HepG2 (cell line): Measurements from ENCODE around the gene ACOT8. TPM values are rescaled to one million over a fixed set of nuclear protein-coding genes. Genes with fewer than 3 reads are reported as not detected.

Source experiments
- ATAC-seq: fragments of 200-7000 bp; cut with Tn5 transposase; 3 replicates; pipeline ENCODE4 v1.9.1; 2020; ENCODE audit warnings: mild to moderate bottlenecking, moderate library complexity
- BruUV-seq: library from RNA; stranded (reverse); fragments of 400-500 nt; replicated peaks from 2 replicates; lab custom pipeline; 2021; lab: Mats Ljungman, UMichigan
- CTCF ChIA-PET: fragments of 300-600 bp; formaldehyde crosslinking; extraction: SDS; loops from one replicate; lab custom pipeline; 2021; ENCODE audit warnings: low total read pairs, inconsistent platforms, low intra/inter-chr PET ratio; lab: Yijun Ruan, JAX
- POLR2A ChIA-PET: fragments of 350-600 bp; sonication (Branson Sonifier 250); formaldehyde crosslinking; loops from one replicate; lab custom pipeline; 2020; ENCODE audit warnings: antibody characterized with exemption, inconsistent platforms; lab: Yijun Ruan, JAX
- DNase-seq: peaks from one replicate; pipeline ENCODE4 v3.0.0-alpha.2; 2015; ENCODE audit warnings: low spot score
- FAIRE-seq: peaks from 3 replicates; lab custom pipeline; 2011; peaks lifted over from hg19 to GRCh38; lab: Jason Lieb, UNC
- H2AFZ ChIP-seq: one replicate; pipeline ENCODE4 v1.6.1; 2011; ENCODE audit warnings: low read length, inconsistent platforms
- H3K27ac ChIP-seq: fragments of 300-600 bp; 3 replicates; pipeline ENCODE4 v1.8.0; 2011; ENCODE audit warnings: mixed run types, mild to moderate bottlenecking, mixed read lengths, low read length, inconsistent platforms; ENCODE audit not compliant: insufficient read depth; ENCODE audit errors: extremely low read length
- H3K27me3 ChIP-seq, 2 experiments: fragments of 200-600 bp in 1 of 2; 2 replicates in 1 of 2; 3 replicates in 1 of 2; pipeline versions ENCODE4 v1.6.0 to v1.8.0; 2011; ENCODE audit warnings: low read length in 2 of 2, mild to moderate bottlenecking in 2 of 2, moderate library complexity in 2 of 2, inconsistent platforms in 1 of 2; ENCODE audit not compliant: insufficient read depth in 2 of 2, control insufficient read depth in 1 of 2
- H3K36me3 ChIP-seq, 2 experiments: fragments of 200-600 bp in 1 of 2; replicated peaks in 1 of 2; 2 replicates in 1 of 2; 3 replicates in 1 of 2; pipeline versions ENCODE4 v1.5.1 to v1.8.0; 2011; ENCODE audit warnings: low read length in 2 of 2, inconsistent platforms in 1 of 2; ENCODE audit not compliant: insufficient read depth in 2 of 2, control insufficient read depth in 1 of 2
- H3K4me1 ChIP-seq: 2 replicates; pipeline ENCODE4 v1.5.1; 2012; ENCODE audit warnings: low read length, inconsistent platforms; ENCODE audit not compliant: insufficient read depth
- H3K4me2 ChIP-seq: 2 replicates; pipeline ENCODE4 v1.6.0; 2011; ENCODE audit warnings: low read depth, low read length, inconsistent platforms
- H3K4me3 ChIP-seq, 3 experiments: fragments of 200-600 bp in 1 of 3; sonication (generic), shearing (Covaris generic) in 1 of 3; replicated peaks in 1 of 3; 2 replicates each; pipeline ENCODE4 v1.5.1; 2011 to 2016; ENCODE audit warnings: low read length in 3 of 3, inconsistent platforms in 2 of 3, low read depth in 2 of 3, mild to moderate bottlenecking in 2 of 3, control low read depth in 1 of 3, mixed read lengths in 1 of 3; ENCODE audit not compliant: insufficient read depth in 1 of 3
- H3K79me2 ChIP-seq: one replicate; pipeline ENCODE4 v1.6.1; 2011; ENCODE audit warnings: low read length, inconsistent platforms; ENCODE audit not compliant: insufficient read depth
- H3K9ac ChIP-seq: 2 replicates; pipeline ENCODE4 v1.6.0; 2011; ENCODE audit warnings: mild to moderate bottlenecking, low read depth, low read length, inconsistent platforms; ENCODE audit not compliant: insufficient read depth
- H3K9me3 ChIP-seq: 2 replicates; pipeline ENCODE4 v1.5.1; 2012; ENCODE audit warnings: mild to moderate bottlenecking, low read length
- H4K20me1 ChIP-seq: 2 replicates; pipeline ENCODE4 v1.6.0; 2011; ENCODE audit warnings: inconsistent platforms, mild to moderate bottlenecking, low read length, moderate library complexity; ENCODE audit not compliant: insufficient read depth
- ATF3 ChIP-seq: sonication (generic); formaldehyde crosslinking; IDR thresholded peaks from 2 replicates; pipeline ENCODE4 v1.4.0; 2020; ENCODE audit warnings: missing genetic modification reagents
- BATF2 ChIP-seq: sonication (generic); formaldehyde crosslinking; IDR thresholded peaks from 2 replicates; pipeline ENCODE4 v1.8.0; 2022; ENCODE audit warnings: mild to moderate bottlenecking, missing genetic modification reagents, moderate library complexity
- BRD4 ChIP-seq: sonication (generic); formaldehyde crosslinking; IDR thresholded peaks from 2 replicates; pipeline ENCODE4 v1.4.0; 2020; ENCODE audit warnings: missing genetic modification reagents
- CERS6 ChIP-seq: sonication (generic); formaldehyde crosslinking; IDR thresholded peaks from 2 replicates; pipeline ENCODE4 v1.5.0; 2020; ENCODE audit warnings: missing genetic modification reagents
- HMG20B ChIP-seq: conservative IDR thresholded peaks from 2 replicates; pipeline ENCODE4 v1.6.1; 2016; ENCODE audit warnings: missing genetic modification reagents, missing compliant biosample characterization
- KLF16 ChIP-seq, 2 experiments: sonication (generic) in 1 of 2; formaldehyde crosslinking in 1 of 2; IDR thresholded peaks; 2 replicates each; pipeline versions ENCODE4 v1.6.1 to v1.8.0; 2016 to 2023; ENCODE audit warnings: missing genetic modification reagents in 2 of 2, missing compliant biosample characterization in 1 of 2
- MTF2 ChIP-seq: sonication (generic); formaldehyde crosslinking; IDR thresholded peaks from 2 replicates; pipeline ENCODE4 v1.5.0; 2020; ENCODE audit warnings: missing genetic modification reagents, borderline replicate concordance
- ZNF235 ChIP-seq: sonication (generic); formaldehyde crosslinking; IDR thresholded peaks from 2 replicates; pipeline ENCODE4 v1.8.1; 2023; ENCODE audit warnings: mild to moderate bottlenecking, missing genetic modification reagents, borderline replicate concordance
- ZNF629 ChIP-seq: sonication (generic); formaldehyde crosslinking; conservative IDR thresholded peaks from 2 replicates; pipeline ENCODE4 v1.5.0; 2020; ENCODE audit warnings: missing genetic modification reagents
- ZNF772 ChIP-seq: sonication (generic); formaldehyde crosslinking; IDR thresholded peaks from 2 replicates; pipeline ENCODE4 v1.5.0; 2020; ENCODE audit warnings: mild to moderate bottlenecking, missing genetic modification reagents
- ZNF775 ChIP-seq: sonication (generic); formaldehyde crosslinking; IDR thresholded peaks from 2 replicates; pipeline ENCODE4 v1.4.0; 2020; ENCODE audit warnings: missing genetic modification reagents, mild to moderate bottlenecking, moderate library complexity, borderline replicate concordance
- WGBS: methylation state at CpG from one replicate; pipeline ENCODE4 v1.1.6; 2017; ENCODE audit warnings: low lambda C conversion rate; 5-methylcytosine and 5-hydroxymethylcytosine counted together
- in situ Hi-C: cut with HindIII; loops from 2 replicates; pipeline ENCODE4 v1.10.0; 2017; ENCODE audit warnings: low pct_unique_long_range_greater_than_20kb; ENCODE audit not compliant: extremely low pct_ligation_motif_present
- intact Hi-C: fragments of 100-400 bp; cut with micrococcal nuclease; formaldehyde crosslinking; loops from one replicate; pipeline ENCODE4 v1.10.0; 2022; ENCODE audit not compliant: unreplicated experiment
- polyA plus RNA-seq, 8 experiments: library from polyadenylated mRNA; depleted of rRNA in 3 of 8; stranded (reverse) in 7 of 8; unstranded in 1 of 8; fragments of >200 nt; fragmentation: Illumina TruSeq in 4 of 8; extraction: Trizol in 4 of 8; gene quantifications; 2 replicates each; pipeline versions ENCODE4 v1.2.1 to v1.2.3, GENCODE V29; 2011 to 2016; ENCODE audit warnings: low read depth in 4 of 8, missing spikeins in 1 of 8, mixed read lengths in 1 of 8; ENCODE audit not compliant: insufficient read depth in 1 of 8
- total RNA-seq, 5 experiments: library from RNA; depleted of rRNA; stranded (reverse); fragments of >200 nt; fragmentation: Illumina TruSeq; extraction: Trizol; gene quantifications; 2 replicates each; pipeline ENCODE4 v1.2.3, GENCODE V29; 2016; ENCODE audit warnings: low read depth in 1 of 5
- TF ChIP-seq, protein P1 (sequence below): sonication (generic); formaldehyde crosslinking; IDR thresholded peaks from 2 replicates; pipeline ENCODE4 v1.5.0; 2020; ENCODE audit warnings: missing genetic modification reagents
- TF ChIP-seq, protein P2 (sequence below): sonication (generic); formaldehyde crosslinking; IDR thresholded peaks from 2 replicates; pipeline ENCODE4 v1.4.0; 2020; ENCODE audit warnings: mild to moderate bottlenecking, missing genetic modification reagents, borderline replicate concordance
- TF ChIP-seq, protein P3 (sequence below): sonication (generic); formaldehyde crosslinking; IDR thresholded peaks from 2 replicates; pipeline ENCODE4 v1.9.0; 2021; ENCODE audit warnings: missing genetic modification reagents, borderline replicate concordance
- TF ChIP-seq, protein P4 (sequence below): sonication (generic); formaldehyde crosslinking; IDR thresholded peaks from 2 replicates; pipeline ENCODE4 v1.4.0; 2020; ENCODE audit warnings: mild to moderate bottlenecking, low read depth, missing genetic modification reagents

ACOT8 gene
- total and polyA plus RNA-seq, 2 of the 13 experiments (the other 11 are each of a cell fraction or from before 2014, with no cell fraction given): 31.4 to 45.5 TPM

- in situ Hi-C loops: no loop called here
- no peaks in the 10 kb centered on the region for H4K20me1 ChIP-seq
- POLR2A ChIA-PET: interaction anchor here (1.1 kb wide), 1 partner anchor 68 kb away, joined by 5 read pairs; the partner anchor contains the start of gene ZSWIM1
- H3K4me2 ChIP-seq: peak overlapping the region; percentile 78
- intact Hi-C loops: no loop called here
- BruUV-seq: TSS peak; percentile 69
- H3K27me3 ChIP-seq: no peaks in the 10 kb centered on the region
- H3K9ac ChIP-seq: peak overlapping the region; percentile 79
- no peak overlapping the region for H2AFZ ChIP-seq
- H3K27ac ChIP-seq: peak overlapping the region; percentile 66
- CTCF ChIA-PET: no interaction called here
- 26% methylated on average over 11 of the region's 11 CpGs for WGBS
- no peaks in the 10 kb centered on the region for H3K9me3 ChIP-seq
- DNase-seq (no peak), FAIRE-seq (no peak), ATAC-seq (peak; percentile 11)
- H3K4me3 ChIP-seq: peak overlapping the region; percentile 67 to 83 (median 81)
- peaks cover 15% of the 10 kb centered on the region for H3K79me2 ChIP-seq
- peaks cover 30% of the 10 kb centered on the region for H3K4me1 ChIP-seq
- peaks cover 16 to 43% of the 10 kb centered on the region in 2 experiments for H3K36me3 ChIP-seq
- TF ChIP-seq ZNF775 (CRISPR knock-in tag): 0 out of 2 replicates have a peak, but pooled peaks have one; percentile 74
- no peak for TF ChIP-seq BATF2 (CRISPR knock-in tag)
- no peak for TF ChIP-seq CERS6 (CRISPR knock-in tag)
- no peak for TF ChIP-seq HMG20B
- TF ChIP-seq MTF2: 0 out of 2 replicates have a peak, but pooled peaks have one; percentile 34
- TF ChIP-seq ZNF235: no peak
- 0 out of 2 replicates have a peak, but pooled peaks have one; percentile 6 for TF ChIP-seq ATF3 (CRISPR knock-in tag)
- TF ChIP-seq, protein P1, sequence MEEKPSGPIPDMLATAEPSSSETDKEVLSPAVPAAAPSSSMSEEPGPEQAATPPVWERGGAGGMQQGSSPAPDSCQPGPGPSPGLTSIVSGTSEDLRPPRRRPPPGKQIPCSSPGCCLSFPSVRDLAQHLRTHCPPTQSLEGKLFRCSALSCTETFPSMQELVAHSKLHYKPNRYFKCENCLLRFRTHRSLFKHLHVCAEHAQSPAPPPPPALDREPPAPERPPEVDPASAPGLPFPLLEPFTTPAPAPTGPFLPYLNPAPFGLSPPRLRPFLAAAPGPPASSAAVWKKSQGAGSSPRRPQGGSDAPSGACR: peak; percentile 47; the same call in 1 of the 2 replicates
- TF ChIP-seq, protein P2, sequence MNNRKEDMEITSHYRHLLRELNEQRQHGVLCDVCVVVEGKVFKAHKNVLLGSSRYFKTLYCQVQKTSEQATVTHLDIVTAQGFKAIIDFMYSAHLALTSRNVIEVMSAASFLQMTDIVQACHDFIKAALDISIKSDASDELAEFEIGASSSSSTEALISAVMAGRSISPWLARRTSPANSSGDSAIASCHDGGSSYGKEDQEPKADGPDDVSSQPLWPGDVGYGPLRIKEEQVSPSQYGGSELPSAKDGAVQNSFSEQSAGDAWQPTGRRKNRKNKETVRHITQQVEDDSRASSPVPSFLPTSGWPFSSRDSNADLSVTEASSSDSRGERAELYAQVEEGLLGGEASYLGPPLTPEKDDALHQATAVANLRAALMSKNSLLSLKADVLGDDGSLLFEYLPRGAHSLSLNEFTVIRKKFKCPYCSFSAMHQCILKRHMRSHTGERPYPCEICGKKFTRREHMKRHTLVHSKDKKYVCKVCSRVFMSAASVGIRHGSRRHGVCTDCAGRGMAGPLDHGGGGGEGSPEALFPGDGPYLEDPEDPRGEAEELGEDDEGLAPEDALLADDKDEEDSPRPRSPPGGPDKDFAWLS (CRISPR knock-in tag): 0 out of 2 replicates have a peak, but pooled peaks have one; percentile 7
- TF ChIP-seq, protein P3, sequence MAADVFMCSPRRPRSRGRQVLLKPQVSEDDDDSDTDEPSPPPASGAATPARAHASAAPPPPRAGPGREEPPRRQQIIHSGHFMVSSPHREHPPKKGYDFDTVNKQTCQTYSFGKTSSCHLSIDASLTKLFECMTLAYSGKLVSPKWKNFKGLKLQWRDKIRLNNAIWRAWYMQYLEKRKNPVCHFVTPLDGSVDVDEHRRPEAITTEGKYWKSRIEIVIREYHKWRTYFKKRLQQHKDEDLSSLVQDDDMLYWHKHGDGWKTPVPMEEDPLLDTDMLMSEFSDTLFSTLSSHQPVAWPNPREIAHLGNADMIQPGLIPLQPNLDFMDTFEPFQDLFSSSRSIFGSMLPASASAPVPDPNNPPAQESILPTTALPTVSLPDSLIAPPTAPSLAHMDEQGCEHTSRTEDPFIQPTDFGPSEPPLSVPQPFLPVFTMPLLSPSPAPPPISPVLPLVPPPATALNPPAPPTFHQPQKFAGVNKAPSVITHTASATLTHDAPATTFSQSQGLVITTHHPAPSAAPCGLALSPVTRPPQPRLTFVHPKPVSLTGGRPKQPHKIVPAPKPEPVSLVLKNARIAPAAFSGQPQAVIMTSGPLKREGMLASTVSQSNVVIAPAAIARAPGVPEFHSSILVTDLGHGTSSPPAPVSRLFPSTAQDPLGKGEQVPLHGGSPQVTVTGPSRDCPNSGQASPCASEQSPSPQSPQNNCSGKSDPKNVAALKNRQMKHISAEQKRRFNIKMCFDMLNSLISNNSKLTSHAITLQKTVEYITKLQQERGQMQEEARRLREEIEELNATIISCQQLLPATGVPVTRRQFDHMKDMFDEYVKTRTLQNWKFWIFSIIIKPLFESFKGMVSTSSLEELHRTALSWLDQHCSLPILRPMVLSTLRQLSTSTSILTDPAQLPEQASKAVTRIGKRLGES (CRISPR knock-in tag): no peak
- no peak for TF ChIP-seq ZNF629 (CRISPR knock-in tag)
- TF ChIP-seq BRD4 (CRISPR knock-in tag): 0 out of 2 replicates have a peak, but pooled peaks have one; percentile 10
- TF ChIP-seq KLF16 (CRISPR knock-in tag; IDR thresholded peaks at IDR 0.05): 0 out of 4 replicates have a peak, but pooled peaks of 1 of the 2 experiments have one; percentile 7
- TF ChIP-seq ZNF772 (CRISPR knock-in tag): no peak
- TF ChIP-seq, protein P4, sequence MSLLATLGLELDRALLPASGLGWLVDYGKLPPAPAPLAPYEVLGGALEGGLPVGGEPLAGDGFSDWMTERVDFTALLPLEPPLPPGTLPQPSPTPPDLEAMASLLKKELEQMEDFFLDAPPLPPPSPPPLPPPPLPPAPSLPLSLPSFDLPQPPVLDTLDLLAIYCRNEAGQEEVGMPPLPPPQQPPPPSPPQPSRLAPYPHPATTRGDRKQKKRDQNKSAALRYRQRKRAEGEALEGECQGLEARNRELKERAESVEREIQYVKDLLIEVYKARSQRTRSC (CRISPR knock-in tag): 0 out of 2 replicates have a peak, but pooled peaks have one; percentile 75
These were observed 44.2 kb downstream of the ACOT8 start for GRCh38 chr20:45813006-45813340.
